GM11168 (cell line): ENCODE measurements around the gene ANO4.

Experiments used
- in situ Hi-C: fragments of 300-500 bp; cut with MboI; formaldehyde crosslinking; loops from one replicate; pipeline ENCODE4 v1.12.0; 2022; ENCODE audit warnings: low sequenced_read_pairs; ENCODE audit not compliant: unreplicated experiment

The ANO4 gene

GRCh38 chr12:100794441-100795173 lies at the start of gene ANO4:
TSS of gene ANO4 (plus strand) at chr12:100794776. CDS start at chr12:100901786, 107,010 bp downstream.
- in situ Hi-C loops, result no loop called here

DNA sequence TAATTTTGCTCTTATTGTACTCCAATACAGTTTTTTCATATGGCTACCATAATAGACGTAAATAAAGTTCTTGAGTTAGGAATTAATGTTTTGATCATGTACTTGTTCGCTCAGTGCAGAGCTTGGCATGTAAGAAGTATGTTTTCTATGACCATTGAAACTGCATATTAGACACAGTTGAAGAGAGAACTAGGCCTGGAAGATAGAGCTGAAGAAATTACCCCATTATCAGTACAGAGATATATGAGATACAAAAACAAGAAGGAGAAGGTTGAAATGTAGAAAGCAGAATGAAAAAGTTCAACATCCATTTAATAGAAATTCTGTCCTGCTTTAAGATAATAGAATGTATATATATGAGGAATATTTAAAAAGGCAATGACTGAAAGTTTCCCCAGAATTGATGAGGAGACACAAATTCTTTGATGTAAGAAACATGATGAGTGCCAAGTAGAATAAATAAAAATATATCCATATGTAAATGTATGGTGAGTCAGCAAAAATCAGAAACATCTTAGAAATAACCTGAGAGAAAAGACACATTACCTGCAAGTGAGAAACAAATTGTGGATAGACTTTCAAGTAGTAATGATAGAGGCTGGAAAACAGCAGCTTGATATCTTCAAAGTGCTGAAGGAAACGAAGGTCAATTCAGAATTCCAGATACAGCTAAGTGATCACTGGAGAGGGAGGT lies 49.1 kb upstream of the ANO4 start:
- in situ Hi-C loops, result no loop called here

DNA sequence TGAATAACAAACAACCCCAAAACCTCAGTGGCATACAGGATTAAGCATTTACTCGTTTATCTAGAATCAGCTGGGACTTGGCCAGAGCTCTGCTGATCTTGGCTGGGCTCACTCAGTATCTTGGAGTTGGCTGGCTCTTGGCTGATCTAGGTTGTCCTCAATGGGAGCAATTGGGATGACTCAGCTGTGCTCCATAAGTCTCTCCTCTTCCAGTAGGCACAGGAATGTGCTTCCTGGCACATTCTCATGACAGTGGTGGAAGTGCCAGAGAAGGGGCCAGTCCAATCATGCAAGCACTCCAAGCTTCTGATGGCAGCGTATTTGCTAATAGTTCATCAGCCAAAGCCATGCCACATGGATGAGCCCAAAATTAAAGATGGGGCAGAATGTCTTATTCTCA lies 41.7 kb upstream of the ANO4 start:
- in situ Hi-C loops, result no loop called here

DNA sequence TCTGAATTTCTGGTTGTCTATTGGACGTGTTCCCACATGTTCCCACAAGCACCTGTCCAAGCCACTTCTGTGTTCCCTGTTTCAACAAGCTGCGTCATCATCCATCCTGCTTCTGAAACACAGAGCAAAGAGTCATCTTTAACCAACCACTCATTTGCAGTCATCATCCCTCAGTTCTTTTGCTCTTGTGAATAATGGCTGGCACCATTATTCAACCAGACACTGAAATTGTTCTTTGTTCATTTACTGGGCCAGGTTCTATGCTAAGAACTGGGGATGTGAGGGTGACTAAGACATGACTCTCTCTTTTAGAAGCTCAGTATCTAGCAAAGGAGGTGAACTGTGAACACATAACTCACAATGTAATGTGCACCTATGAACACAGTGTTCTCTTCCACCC lies 40.7 kb upstream of the ANO4 start:
- in situ Hi-C loops, result no loop called here

DNA sequence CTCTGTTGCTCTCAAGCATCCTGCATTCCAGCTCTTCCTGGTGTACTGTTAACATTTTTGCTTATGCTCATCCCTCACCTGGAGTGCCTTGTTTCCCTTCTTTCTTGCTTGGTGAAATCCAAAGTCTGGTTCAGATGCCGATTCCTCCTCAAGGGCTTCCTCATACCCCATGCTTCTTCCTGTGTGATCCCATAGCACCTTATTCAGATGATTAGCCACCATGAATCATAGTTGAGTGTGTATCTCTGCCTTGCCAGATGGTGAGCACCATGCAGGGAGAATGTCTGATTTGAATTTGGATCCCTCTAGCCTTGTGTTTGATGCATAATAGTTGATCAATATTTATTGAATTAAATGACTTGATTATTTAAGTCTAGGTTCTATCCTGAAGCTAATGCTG lies 39.4 kb upstream of the ANO4 start:
- in situ Hi-C loops, result no loop called here

- in situ Hi-C loops, result no loop called here
Measured at GRCh38 chr12:100758083-100758482, 36.5 kb upstream of the ANO4 start.

- in situ Hi-C loops, result no loop called here
Measured at GRCh38 chr12:100767371-100767770, 27.2 kb upstream of the ANO4 start.

DNA sequence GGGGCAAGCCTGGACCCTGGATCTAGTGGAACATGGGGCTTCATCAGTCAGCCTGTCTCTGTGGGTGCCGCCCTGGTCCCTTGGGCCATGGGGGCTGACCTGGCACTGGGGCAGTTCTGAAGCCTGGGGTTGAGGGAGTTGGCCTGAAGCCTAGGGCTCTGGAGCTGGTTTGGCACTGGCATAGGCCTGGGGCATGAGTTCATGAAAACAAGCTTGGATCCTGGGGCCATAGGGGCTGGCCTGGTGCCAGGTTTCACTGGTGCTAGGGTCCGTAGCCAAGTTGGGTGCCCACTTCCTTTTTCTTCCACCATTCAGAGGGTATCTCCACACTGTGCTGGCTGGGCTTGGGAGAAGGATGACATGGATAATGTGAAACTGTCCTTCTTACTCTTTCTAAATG lies 26.6 kb upstream of the ANO4 start:
- in situ Hi-C loops, result no loop called here

DNA sequence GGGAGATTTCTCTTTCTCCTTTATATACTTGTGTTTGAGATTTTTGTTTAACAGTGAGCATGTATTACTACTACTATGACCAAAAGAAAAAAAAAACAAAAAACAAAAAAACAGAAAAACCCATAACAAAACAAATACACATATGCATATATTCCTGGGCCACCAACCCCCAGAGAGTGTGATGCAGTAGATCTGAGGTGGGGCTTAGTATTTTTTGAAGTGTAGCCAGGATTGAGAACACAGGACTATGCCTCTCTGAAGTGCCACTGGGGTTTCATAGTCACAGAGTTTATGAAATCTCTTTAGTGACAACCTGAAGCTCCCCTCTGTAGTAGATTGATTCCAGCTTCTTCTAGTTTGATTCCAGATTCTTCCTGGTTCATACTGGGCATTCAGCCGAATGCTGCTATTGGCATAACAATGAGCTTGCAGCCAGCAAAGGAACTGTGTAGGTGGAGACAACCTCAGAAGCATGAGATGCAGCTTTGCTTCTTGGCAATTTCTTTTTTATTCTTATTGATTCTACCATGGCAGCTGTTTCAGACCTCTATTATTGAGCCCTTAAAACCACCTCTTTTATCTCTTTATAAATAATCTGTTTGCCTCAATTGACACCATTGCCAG lies 15.5 kb upstream of the ANO4 start:
- in situ Hi-C loops, result no loop called here

DNA sequence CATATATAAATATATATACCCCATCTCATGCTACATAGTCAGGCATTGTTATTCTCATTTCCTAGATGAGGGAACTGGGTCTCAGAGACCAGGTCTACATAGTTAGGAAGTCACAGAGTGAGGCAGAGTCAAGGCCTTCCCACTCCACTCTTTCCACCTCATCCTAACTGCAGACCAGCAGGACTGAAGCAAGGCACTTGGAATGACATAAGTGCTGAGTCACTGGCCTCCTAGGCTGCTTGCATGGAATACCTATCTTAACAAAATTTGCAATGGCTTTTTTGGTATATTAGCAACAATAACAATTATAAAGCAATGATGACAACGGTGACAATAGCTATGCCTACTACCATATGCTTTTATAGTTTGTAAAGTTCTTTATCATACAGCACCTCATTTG lies 5.4 kb upstream of the ANO4 start:
- in situ Hi-C loops, result no loop called here

DNA sequence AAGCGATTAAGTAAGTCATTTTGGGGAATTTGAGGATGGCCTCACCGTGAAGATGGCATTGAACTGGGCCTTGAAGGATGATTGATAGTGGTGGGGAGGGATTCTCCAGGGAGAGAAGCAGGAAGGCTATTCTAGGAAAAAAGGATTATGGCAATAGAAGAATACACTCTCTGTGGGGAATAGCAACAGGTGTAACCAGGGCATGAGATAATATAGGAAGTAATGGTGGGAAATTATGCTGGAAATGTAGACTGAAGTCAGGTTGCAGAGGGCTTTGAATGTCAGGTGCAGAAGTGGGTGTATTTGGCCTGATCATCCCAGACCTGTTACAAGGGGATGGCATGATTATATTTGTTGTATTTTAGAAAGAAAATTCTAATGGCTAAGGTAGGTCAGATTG lies 4.6 kb upstream of the ANO4 start:
- in situ Hi-C loops, result no loop called here

DNA sequence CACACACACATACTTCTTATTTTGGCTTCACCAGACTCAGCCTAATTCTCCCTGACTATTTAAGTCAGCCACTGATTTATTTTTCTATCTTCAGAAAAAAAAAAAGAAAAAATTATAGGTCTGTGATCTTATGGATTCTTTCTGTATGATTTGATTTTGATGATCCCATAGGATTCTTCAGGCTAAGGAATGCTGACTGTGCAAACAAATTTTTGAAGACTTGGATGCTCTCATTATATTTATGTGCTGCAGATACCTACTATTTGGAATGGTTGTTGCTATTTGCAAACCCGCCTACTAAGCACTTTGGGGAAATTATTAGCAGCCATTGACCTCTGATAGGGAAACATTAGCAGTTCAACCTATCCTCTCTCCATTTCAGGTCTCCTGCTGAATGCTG lies 4.0 kb upstream of the ANO4 start:
- in situ Hi-C loops, result no loop called here

DNA sequence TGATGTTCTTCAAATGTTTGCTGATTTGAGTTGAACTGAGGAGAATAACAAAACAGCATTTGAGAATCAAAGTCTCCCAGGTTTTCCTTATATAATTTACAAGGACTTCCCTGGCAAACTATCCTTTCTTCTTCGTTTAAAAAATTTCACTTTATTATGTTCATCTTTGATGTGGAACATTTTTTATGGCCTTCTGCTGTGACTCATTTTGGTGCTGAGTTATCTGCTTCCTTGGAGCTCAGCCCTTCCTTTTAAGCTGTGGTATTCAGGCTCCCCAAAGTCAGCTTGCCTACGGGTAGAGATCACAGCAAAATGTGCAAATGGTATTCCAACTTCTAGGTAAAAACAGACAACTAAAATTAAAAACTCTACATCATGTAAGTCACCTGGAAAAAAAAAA lies 1.4 kb upstream of the ANO4 start:
- in situ Hi-C loops, result no loop called here

GRCh38 chr12:100795174-100795799 lies 711 bp downstream of the ANO4 start:
- in situ Hi-C loops, result no loop called here

DNA sequence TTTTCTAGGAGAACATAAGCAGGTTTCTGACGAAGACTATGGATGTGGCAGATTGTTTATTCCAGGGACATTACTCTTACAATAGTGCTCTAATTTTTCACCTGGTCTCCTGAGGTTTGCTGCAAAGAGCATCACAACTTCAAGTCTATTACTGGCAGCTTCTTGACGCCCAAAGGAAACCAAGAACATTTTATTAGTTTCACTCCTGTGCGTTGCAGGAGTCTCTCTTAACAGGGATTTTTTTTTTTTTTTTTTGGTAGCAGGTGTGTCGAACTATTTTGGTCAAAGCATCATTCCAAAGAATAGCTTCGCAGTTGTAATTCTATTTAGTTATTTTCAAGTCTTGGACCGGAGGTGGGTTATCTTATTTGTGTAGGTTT lies 1.2 kb downstream of the ANO4 start:
- in situ Hi-C loops, result no loop called here

DNA sequence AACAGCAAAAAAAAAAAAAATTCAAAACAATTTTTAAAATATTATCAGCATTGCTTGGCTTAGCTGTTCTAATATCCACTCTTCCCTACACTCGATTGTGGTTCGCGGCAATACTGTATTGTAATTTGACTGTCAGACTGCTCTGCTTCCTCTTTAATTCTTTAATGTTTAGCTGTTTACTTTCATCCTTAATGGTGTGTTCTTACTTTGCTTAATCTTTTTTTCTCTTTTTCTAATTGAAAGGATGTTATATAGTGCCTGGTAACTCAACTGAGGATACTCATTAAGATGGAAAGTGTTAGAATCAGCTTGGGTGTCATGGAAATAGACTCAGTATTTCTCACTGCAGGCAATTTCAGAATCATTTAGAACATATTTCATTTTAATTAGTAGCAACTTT lies 2.0 kb downstream of the ANO4 start:
- in situ Hi-C loops, result no loop called here

DNA sequence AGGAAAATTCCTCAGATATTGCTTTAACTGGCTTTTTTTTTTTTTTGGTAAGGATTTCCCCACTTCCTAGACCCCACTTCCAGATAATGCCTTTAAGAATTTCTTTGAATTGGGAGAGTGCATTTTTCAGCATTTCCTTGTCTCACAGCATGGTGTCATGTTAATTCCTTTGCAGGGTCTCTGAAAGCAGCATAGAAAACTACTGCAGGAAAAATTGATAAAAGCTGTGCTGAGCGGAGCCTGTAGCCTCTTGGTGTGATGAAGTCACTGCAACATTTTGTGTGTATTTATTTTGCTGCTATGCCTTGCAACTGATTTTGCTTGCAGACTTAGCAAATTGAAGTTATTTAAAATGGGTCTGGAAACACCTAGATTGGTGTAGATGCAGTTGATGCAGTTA lies 2.7 kb downstream of the ANO4 start:
- in situ Hi-C loops, result no loop called here

DNA sequence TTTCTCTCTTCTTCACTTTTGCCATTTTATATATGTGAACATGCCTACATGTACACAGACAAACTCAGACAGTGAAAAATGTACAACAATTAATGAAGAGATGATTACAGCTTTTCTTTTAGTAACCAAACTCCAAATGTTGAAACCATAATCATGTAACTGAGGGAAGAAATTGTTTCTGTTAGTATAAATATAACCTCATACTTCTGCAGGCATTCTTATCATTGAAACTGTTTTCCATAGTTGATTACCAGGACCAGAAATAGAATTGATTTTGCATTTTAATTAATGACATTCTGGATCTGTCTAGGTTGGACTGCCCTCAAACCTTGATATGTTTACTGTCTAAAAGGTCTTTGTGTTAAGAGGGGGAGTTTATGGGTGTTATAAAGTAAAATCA lies 3.2 kb downstream of the ANO4 start:
- in situ Hi-C loops, result no loop called here

DNA sequence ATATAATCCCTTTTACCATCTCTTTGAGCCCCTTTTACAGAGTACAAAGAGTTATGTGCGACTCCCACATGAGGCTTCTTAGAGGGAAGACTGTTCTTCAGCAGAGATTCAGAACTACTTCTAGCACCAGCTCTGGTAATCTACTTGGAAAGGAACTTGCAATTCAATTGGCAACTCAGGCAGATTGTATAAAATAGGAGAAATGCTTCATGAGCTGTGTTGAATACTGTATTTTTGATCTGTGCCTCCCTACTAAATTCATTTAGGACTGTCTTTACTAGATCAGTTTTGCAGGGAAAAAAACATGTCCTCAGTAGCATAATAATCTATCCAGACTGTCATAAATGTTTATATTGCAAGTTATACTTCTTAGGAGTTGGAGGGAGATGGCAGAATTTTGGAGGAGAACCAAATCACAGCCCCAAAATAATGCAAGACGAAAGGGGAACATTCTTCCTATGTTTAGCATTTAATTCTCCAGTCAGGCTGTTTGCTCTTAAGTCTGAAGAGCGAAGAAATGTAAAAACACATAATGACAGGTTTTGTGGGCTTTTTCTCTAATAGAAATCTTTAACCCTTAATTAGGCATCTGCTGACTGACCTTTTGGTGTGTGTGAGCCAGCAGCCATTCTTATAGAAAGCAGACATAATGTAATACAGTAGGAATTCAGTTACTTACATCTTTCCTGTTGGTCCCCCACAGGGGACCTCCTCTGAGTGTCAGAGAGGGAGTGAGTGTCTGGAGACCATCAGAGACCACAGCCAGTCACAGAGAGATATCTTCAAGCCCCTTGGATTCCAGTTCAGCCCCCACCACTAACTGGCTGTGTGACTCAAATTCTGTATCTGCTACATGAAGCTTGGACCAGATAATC lies 3.9 kb downstream of the ANO4 start:
- in situ Hi-C loops, result no loop called here

DNA sequence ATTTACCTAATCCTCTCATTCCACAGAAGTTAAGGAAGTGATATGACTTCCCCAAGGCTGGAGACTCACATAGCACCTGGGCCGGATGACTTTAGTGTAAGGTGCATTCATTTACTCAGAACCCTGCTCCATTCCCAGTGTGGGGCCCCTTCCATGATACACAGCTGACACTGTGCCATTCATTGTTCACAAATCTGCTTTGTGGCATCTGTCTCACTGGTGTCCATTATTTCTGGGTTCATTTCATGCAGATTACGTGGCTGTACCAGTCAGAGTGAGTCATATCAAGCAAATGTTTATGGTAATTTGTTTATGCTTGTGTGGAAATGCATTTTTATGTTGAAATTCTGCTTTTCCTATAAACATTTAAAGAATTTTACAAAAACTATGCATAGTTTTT lies 5.2 kb downstream of the ANO4 start:
- in situ Hi-C loops, result no loop called here
